ENCODE results near the gene PMS1. TPM values are rescaled to one million over a fixed set of nuclear protein-coding genes. Genes with fewer than 3 reads are reported as not detected.
"Not testable (repeated sequence)": the region's sequence is repeated elsewhere in the genome, so short reads cannot be mapped to it uniquely, and the experiment has no call there.

Gene PMS1
- total and polyA plus RNA-seq, 9 of the 15 experiments (the other 6 are each of a cell fraction or from before 2014, with no cell fraction given) = 14.5 to 29.8 (median 24.7) TPM

DNA sequence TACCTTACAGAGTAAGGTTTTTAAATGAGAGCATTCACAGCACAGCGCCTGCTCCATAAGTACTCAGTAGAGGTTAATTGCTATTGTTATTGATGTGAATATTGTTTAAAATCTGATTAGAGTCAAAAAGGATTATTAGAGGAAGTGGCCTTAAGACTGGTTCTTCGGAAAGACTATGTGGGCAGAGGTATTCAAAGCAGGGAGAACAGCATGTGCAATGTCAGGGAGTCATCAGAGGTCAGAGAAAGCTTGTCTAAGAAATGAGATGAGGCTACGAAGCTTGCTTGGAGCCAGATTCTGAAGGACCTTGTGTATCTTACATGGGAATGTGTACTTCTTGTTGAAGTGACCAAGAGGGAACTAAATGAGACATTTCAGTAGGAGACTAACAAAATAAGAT, 49.8 kb downstream of the PMS1 start:
- FAIRE-seq = no peak
- in situ Hi-C loops (cut with MboI) (no loop called here), intact Hi-C loops (cut with micrococcal nuclease) (no loop called here)
- 82% methylated on average over 3 of the region's 3 CpGs for WGBS (ENCODE audit: insufficient coverage, low coverage, missing lambda C conversion rate)
- ChIA-PET POLR2A (no interaction called here), CTCF (ENCODE audit: low intra/inter-chr PET ratio) (no interaction called here)
- Histone ChIP-seq H3K9me1 (ENCODE audit: control insufficient read depth, insufficient read depth, low read length) (no peaks in the 10 kb centered on the region), H2AFZ (ENCODE audit: low read depth, low read length) (no peak overlapping the region), H3K9ac (ENCODE audit: insufficient read depth in 1 of 2, low read depth in 2 of 2, low read length in 2 of 2) (no peak overlapping the region), H3K79me2 (ENCODE audit: control insufficient read depth, insufficient read depth, low read length) (no peaks in the 10 kb centered on the region), H4K20me1 (replicated peaks; ENCODE audit: control insufficient read depth, insufficient read depth, low read length) (no peaks in the 10 kb centered on the region), H3K36me3 (ENCODE audit: control insufficient read depth, insufficient read depth, low read length) (0 out of 3 replicates have a peak, but pooled peaks cover 5% of the 10 kb centered on the region), H3K4me3 (no peak overlapping the region), H3K9me3 (replicated peaks; ENCODE audit: control insufficient read depth, insufficient read depth, low read depth, low read length) (no peaks in the 10 kb centered on the region), H3K4me2 (ENCODE audit: insufficient read depth, low read length) (no peak overlapping the region), H3K27me3 (ENCODE audit: control insufficient read depth in 2 of 2, insufficient read depth in 2 of 2, low read length in 2 of 2) (no peaks in the 10 kb centered on the region), H3K27ac (ENCODE audit: extremely low read depth, low read depth, low read length) (no peak overlapping the region), H3K4me1 (replicated peaks in 1 of 2; ENCODE audit: control insufficient read depth in 2 of 2, insufficient read depth in 2 of 2, low read length in 2 of 2) (no peaks in the 10 kb centered on the region)
- ATAC-seq = no peak
- DNase-seq (ENCODE audit: extremely low read depth in 1 of 4, low spot score in 3 of 4) = no peak
- no peak for TF ChIP-seq KDM2B (CRISPR knock-in tag; IDR thresholded peaks at IDR 0.05)
- no peak for TF ChIP-seq NFXL1 (CRISPR knock-in tag; IDR thresholded peaks at IDR 0.05)
- TF ChIP-seq JUN (IDR thresholded peaks at IDR 0.05; ENCODE audit: borderline replicate concordance, low read depth, low read length) = no peak
- TF ChIP-seq JUN (CRISPR knock-in tag; IDR thresholded peaks at IDR 0.05; ENCODE audit: borderline replicate concordance) = no peak
- no TSS peak for BruUV-seq (replicated peaks)

DNA sequence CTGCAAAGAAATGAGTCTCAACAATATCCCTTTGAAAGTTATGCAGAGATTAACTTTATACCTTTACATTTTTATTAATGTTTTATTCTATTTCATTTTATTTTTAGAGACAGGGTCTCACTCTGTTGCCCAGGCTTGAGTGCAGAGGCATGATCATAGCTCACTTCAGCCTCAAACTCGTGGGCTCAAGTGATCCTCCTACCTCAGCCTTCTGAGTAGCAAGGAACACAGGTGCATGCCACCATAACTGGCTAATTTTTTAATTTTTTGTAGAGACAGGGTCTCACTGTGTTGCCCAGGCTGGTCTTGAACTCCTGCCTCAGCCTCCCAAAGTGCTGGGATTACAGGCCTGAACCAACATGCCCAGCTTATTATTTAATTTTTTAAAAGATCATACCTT, 50.4 kb downstream of the PMS1 start:
- POLR2A ChIA-PET; CTCF ChIA-PET (ENCODE audit: low intra/inter-chr PET ratio): not testable (repeated sequence)

More for the DNA sequence above, 50.4 kb downstream of the PMS1 start:
- H3K4me2 ChIP-seq (ENCODE audit: insufficient read depth, low read length); H3K4me1 ChIP-seq (replicated peaks in 1 of 2; ENCODE audit: control insufficient read depth in 2 of 2, insufficient read depth in 2 of 2, low read length in 2 of 2); BruUV-seq (replicated peaks); DNase-seq (ENCODE audit: extremely low read depth in 1 of 4, low spot score in 3 of 4); H3K27ac ChIP-seq (ENCODE audit: extremely low read depth, low read depth, low read length); H3K9ac ChIP-seq (ENCODE audit: insufficient read depth in 1 of 2, low read depth in 2 of 2, low read length in 2 of 2); FAIRE-seq; H3K9me1 ChIP-seq (ENCODE audit: control insufficient read depth, insufficient read depth, low read length); H3K79me2 ChIP-seq (ENCODE audit: control insufficient read depth, insufficient read depth, low read length); H2AFZ ChIP-seq (ENCODE audit: low read depth, low read length); H3K9me3 ChIP-seq (replicated peaks; ENCODE audit: control insufficient read depth, insufficient read depth, low read depth, low read length); in situ Hi-C loops (cut with MboI); ATAC-seq; H3K27me3 ChIP-seq (ENCODE audit: control insufficient read depth in 2 of 2, insufficient read depth in 2 of 2, low read length in 2 of 2); H3K36me3 ChIP-seq (ENCODE audit: control insufficient read depth, insufficient read depth, low read length); intact Hi-C loops (cut with micrococcal nuclease); H4K20me1 ChIP-seq (replicated peaks; ENCODE audit: control insufficient read depth, insufficient read depth, low read length); H3K4me3 ChIP-seq: not testable (repeated sequence)
- WGBS (ENCODE audit: insufficient coverage, low coverage, missing lambda C conversion rate) = 80% methylated on average over 1 of the region's 1 CpG
